ENCODE data around the gene ACP5.

DNA sequence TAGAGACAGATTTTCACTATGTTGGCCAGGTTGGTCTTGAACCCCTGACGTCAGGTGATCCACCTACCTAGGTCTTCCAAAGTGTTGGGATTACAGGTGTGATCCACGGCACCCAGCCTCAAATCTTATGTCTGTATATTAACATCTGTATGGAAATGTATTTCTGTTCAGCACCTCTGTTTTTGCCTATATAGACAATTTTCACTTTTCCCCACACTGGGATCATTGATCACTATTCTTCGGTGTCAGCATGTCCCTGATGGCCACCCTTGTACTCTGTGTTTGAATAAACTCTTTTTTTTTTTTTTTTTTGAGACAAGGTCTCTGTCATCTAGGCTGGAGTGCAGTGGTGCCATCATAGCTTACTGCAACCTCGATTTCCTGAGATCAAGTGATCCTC lies 16.6 kb upstream of the ACP5 start:
- TF ChIP-seq, protein P1, sequence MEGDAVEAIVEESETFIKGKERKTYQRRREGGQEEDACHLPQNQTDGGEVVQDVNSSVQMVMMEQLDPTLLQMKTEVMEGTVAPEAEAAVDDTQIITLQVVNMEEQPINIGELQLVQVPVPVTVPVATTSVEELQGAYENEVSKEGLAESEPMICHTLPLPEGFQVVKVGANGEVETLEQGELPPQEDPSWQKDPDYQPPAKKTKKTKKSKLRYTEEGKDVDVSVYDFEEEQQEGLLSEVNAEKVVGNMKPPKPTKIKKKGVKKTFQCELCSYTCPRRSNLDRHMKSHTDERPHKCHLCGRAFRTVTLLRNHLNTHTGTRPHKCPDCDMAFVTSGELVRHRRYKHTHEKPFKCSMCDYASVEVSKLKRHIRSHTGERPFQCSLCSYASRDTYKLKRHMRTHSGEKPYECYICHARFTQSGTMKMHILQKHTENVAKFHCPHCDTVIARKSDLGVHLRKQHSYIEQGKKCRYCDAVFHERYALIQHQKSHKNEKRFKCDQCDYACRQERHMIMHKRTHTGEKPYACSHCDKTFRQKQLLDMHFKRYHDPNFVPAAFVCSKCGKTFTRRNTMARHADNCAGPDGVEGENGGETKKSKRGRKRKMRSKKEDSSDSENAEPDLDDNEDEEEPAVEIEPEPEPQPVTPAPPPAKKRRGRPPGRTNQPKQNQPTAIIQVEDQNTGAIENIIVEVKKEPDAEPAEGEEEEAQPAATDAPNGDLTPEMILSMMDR (IDR thresholded peaks at IDR 0.05), result no peak
- TF ChIP-seq POLR2A (IDR thresholded peaks at IDR 0.05), result no peak

All from Peyer's patch (tissue), 4 donors.